Loucy (cell line): ENCODE measurements around the gene KIR3DL3.
"Not testable (repeated sequence)": the region's sequence is repeated elsewhere in the genome, so short reads cannot be mapped to it uniquely, and the experiment has no call there.

Experiments used
- EZH2phosphoT487 ChIP-seq: fragments of 200-600 bp; IDR thresholded peaks from 2 replicates; pipeline ENCODE4 v1.6.1; 2018; ENCODE audit warnings: antibody characterized with exemption, mild to moderate bottlenecking, moderate library complexity, borderline replicate concordance
- TF ChIP-seq, protein P1 (sequence below): fragments of 200-600 bp; sonication (generic); conservative IDR thresholded peaks from 2 replicates; pipeline ENCODE4 v1.5.1; 2014; ENCODE audit warnings: mild to moderate bottlenecking, antibody characterized with exemption, low read length

DNA sequence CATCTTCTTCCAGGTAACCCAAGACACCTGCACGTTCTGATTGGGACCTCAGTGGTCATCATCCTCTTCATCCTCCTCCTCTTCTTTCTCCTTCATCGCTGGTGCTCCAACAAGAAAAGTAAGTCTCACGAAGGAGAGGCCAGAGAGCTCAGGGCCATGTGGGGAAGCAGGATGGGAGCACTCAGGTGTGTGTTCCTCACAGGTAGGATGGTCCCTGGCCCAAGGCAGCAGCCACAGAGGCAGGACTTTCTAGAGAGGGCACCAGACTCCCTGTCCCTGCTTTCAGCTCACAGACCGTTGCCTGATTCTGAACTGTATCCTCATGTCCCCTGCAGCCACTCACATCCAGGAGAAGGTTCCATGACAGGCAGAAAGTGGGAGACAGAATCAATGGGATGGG, 42.2 kb downstream of the KIR3DL3 start:
- TF ChIP-seq, protein P1, sequence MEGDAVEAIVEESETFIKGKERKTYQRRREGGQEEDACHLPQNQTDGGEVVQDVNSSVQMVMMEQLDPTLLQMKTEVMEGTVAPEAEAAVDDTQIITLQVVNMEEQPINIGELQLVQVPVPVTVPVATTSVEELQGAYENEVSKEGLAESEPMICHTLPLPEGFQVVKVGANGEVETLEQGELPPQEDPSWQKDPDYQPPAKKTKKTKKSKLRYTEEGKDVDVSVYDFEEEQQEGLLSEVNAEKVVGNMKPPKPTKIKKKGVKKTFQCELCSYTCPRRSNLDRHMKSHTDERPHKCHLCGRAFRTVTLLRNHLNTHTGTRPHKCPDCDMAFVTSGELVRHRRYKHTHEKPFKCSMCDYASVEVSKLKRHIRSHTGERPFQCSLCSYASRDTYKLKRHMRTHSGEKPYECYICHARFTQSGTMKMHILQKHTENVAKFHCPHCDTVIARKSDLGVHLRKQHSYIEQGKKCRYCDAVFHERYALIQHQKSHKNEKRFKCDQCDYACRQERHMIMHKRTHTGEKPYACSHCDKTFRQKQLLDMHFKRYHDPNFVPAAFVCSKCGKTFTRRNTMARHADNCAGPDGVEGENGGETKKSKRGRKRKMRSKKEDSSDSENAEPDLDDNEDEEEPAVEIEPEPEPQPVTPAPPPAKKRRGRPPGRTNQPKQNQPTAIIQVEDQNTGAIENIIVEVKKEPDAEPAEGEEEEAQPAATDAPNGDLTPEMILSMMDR = not testable (repeated sequence)
- TF ChIP-seq EZH2phosphoT487 = not testable (repeated sequence)
